Stomach smooth muscle (tissue), 2 donors: ENCODE measurements around the gene SSR3.
"Not testable (repeated sequence)": the region's sequence is repeated elsewhere in the genome, so short reads cannot be mapped to it uniquely, and the experiment has no call there.

ENCODE experiments used
- H3K27ac ChIP-seq: one replicate; pipeline ENCODE4 v1.7.0; 2013; ENCODE audit warnings: mild to moderate bottlenecking, low read length, inconsistent platforms
- H3K27me3 ChIP-seq, 2 donors: one replicate each; pipeline ENCODE4 v1.7.0; 2013; ENCODE audit warnings: low read length in 2 of 2; ENCODE audit not compliant: insufficient read depth in 2 of 2, control insufficient read depth in 1 of 2
- H3K36me3 ChIP-seq, 2 donors: one replicate each; pipeline ENCODE4 v1.7.0; 2013; ENCODE audit warnings: low read length in 2 of 2; ENCODE audit not compliant: control insufficient read depth in 2 of 2, insufficient read depth in 2 of 2
- H3K4me1 ChIP-seq: one replicate; pipeline ENCODE4 v1.7.0; 2013; ENCODE audit warnings: low read length; ENCODE audit not compliant: control insufficient read depth, insufficient read depth
- H3K4me3 ChIP-seq, 2 donors: one replicate each; pipeline ENCODE4 v1.7.0; 2013; ENCODE audit warnings: low read length in 2 of 2
- H3K9ac ChIP-seq, 2 donors: one replicate each; pipeline ENCODE4 v1.7.0; 2013; ENCODE audit warnings: low read length in 2 of 2, mild to moderate bottlenecking in 1 of 2
- H3K9me3 ChIP-seq, 2 donors: one replicate each; pipeline ENCODE4 v1.7.0; 2013; ENCODE audit warnings: low read length in 2 of 2; ENCODE audit not compliant: control insufficient read depth in 2 of 2
- donor health status: healthy.
- donor health status: Pancreatic carcinoma.

SSR3 gene

DNA sequence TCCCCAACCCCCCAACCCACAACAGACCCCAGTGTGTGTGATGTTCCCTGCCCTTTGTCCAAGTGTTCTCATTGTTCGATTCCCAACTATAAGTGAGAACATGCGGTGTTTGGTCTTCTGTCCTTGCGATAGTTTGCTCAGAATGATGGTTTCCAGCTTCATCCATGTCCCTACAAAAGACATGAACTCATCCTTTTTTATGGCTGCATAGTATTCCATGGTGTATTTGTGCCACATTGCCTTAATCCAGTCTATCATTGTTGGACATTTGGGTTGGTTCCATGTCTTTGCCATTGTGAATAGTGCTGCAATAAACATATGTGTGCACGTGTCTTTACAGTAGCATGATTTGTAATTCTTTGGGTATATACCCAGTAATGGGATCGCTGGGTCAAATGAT is 34.9 kb upstream of the SSR3 start:
- H3K9me3 ChIP-seq, H3K36me3 ChIP-seq, H3K27ac ChIP-seq, H3K4me3 ChIP-seq, H3K9ac ChIP-seq, H3K4me1 ChIP-seq, H3K27me3 ChIP-seq: not testable (repeated sequence)

- no peaks in the 10 kb centered on the region for H3K27me3 ChIP-seq
- H3K4me3 ChIP-seq, result no peak overlapping the region
- no peaks in the 10 kb centered on the region for H3K36me3 ChIP-seq
- no peaks in the 10 kb centered on the region for H3K4me1 ChIP-seq
- no peak overlapping the region for H3K27ac ChIP-seq
- H3K9me3 ChIP-seq, result no peaks in the 10 kb centered on the region
- H3K9ac ChIP-seq, result no peak overlapping the region
Observed at GRCh38 chr3:156587760-156588069, 32.8 kb upstream of the SSR3 start.

- Histone ChIP-seq H3K27ac (no peak overlapping the region), H3K4me1 (no peaks in the 10 kb centered on the region), H3K9me3 (no peaks in the 10 kb centered on the region), H3K27me3 (no peaks in the 10 kb centered on the region), H3K36me3 (no peaks in the 10 kb centered on the region), H3K4me3 (no peak overlapping the region), H3K9ac (no peak overlapping the region)
Observed at GRCh38 chr3:156586905-156587759, 32.2 kb upstream of the SSR3 start.

GRCh38 chr3:156583469-156583868 is 28.6 kb upstream of the SSR3 start:
- Histone ChIP-seq H3K9me3 (no peaks in the 10 kb centered on the region), H3K27ac (no peak overlapping the region), H3K36me3 (no peaks in the 10 kb centered on the region), H3K4me3 (no peak overlapping the region), H3K4me1 (no peaks in the 10 kb centered on the region), H3K27me3 (no peaks in the 10 kb centered on the region), H3K9ac (no peak overlapping the region)

DNA sequence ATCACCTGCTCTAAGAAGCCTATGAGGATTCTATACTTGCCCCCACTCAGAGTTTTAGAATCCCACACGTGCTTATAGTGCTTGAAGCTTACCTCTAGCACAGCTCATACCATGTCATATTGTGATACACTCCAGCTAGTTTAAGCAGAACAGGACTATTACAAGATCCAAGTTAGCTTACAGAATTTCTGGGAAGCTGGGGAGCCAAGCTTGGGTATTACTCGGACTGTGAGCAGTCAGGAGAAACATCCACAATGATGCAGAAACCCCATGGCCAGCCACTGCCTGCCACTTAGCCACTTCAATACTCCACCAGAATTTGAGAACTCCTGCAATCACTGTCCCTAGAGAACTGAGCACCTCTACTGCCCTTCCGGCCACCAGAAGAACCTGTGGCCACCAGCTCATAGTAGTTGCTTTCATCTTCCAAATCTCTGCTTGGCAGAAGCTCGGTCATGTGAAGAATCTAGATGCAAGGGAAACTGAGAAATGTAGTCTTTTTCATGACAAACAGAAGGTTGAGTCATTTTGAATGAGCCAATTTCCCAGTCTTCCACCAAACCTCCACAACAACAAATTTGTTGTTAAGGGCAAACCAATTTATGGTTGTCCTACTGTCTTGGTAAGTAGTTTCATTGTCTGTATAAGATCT is 27.7 kb upstream of the SSR3 start:
- Histone ChIP-seq H3K27ac (no peak overlapping the region), H3K36me3 (no peaks in the 10 kb centered on the region), H3K9me3 (no peaks in the 10 kb centered on the region), H3K4me1 (no peaks in the 10 kb centered on the region), H3K4me3 (no peak overlapping the region), H3K27me3 (no peaks in the 10 kb centered on the region), H3K9ac (no peak overlapping the region)

- H3K4me1 ChIP-seq, result no peaks in the 10 kb centered on the region
- no peaks in the 10 kb centered on the region for H3K9me3 ChIP-seq
- H3K4me3 ChIP-seq, result no peak overlapping the region
- H3K36me3 ChIP-seq, result no peaks in the 10 kb centered on the region
- H3K9ac ChIP-seq, result no peak overlapping the region
- H3K27ac ChIP-seq, result no peak overlapping the region
- H3K27me3 ChIP-seq, result no peaks in the 10 kb centered on the region
Observed at GRCh38 chr3:156581954-156582353, 27.0 kb upstream of the SSR3 start.

GRCh38 chr3:156581033-156581432 is 26.1 kb upstream of the SSR3 start:
- H3K36me3 ChIP-seq, result no peaks in the 10 kb centered on the region
- no peaks in the 10 kb centered on the region for H3K9me3 ChIP-seq
- no peak overlapping the region for H3K9ac ChIP-seq
- H3K4me3 ChIP-seq, result no peak overlapping the region
- no peaks in the 10 kb centered on the region for H3K4me1 ChIP-seq
- no peaks in the 10 kb centered on the region for H3K27me3 ChIP-seq
- H3K27ac ChIP-seq, result no peak overlapping the region

DNA sequence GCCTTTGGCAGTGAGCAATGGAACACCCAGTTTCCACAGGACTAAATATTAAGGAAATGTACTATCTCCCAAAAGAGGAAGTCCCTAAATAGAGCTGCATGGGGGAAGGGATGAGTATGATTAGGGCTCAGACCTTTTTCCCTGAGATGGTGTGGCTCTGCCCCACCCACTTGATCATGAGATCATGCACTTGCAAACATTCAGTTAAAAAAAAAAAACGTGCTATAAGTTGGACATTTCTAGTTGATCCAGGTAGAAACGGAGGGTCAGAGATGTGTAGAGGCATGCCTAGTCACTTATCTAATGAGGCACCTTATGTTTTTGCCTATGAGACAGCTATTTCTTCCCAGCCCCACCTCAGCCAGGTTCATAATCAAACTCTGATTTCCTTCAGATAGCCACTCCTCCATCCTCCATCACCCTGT is 24.5 kb upstream of the SSR3 start:
- Histone ChIP-seq H3K27ac (no peak overlapping the region), H3K9ac (no peak overlapping the region), H3K9me3 (no peaks in the 10 kb centered on the region), H3K4me3 (no peak overlapping the region), H3K27me3 (no peaks in the 10 kb centered on the region), H3K4me1 (no peaks in the 10 kb centered on the region), H3K36me3 (no peaks in the 10 kb centered on the region)

DNA sequence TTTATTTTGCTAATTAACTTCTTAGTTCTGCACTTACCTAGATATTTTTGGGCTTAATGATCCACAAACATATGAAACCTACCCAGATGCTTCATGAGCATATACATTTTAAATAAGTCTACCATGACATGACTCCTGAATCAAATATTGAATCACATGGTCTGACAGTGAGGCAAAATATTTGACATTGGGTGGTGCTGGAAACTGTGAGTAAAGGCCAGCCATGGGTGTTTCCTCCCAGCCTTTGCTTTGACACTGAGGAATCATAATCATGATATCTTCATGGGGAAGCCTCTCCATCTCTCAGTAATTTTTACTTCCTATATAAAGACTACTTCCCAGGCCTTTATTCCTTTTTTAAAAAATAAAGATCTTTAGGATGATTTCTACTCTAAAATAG is 22.8 kb upstream of the SSR3 start:
- H3K4me1 ChIP-seq, result no peaks in the 10 kb centered on the region
- H3K9me3 ChIP-seq, result no peaks in the 10 kb centered on the region
- no peak overlapping the region for H3K9ac ChIP-seq
- H3K27me3 ChIP-seq, result no peaks in the 10 kb centered on the region
- no peak overlapping the region for H3K4me3 ChIP-seq
- no peaks in the 10 kb centered on the region for H3K36me3 ChIP-seq
- H3K27ac ChIP-seq, result no peak overlapping the region

- Histone ChIP-seq H3K4me1 (no peaks in the 10 kb centered on the region), H3K27ac (no peak overlapping the region), H3K36me3 (no peaks in the 10 kb centered on the region)
Observed at GRCh38 chr3:156576651-156577348, 21.9 kb upstream of the SSR3 start.

DNA sequence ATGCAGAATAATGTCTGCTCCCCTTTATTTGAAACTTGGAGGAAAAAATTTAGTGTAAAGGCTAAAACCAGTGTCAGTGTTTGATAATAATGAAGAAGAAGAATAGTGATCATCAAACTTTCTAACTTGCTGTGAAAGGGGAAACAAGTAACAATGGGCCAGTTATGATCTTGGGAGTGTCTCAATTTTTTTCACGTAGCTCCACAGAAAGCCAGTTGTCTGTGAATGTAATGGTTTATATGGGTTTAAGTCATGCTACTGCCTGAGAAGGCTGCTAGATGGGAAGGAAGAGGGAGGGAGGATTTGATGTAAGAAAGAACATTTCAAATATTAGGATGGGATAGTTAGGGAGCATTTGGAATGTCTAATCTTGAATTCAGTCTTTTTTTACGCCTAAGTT is 21.1 kb upstream of the SSR3 start:
- Histone ChIP-seq H3K9ac (no peak overlapping the region), H3K27me3 (no peaks in the 10 kb centered on the region), H3K4me3 (no peak overlapping the region), H3K36me3 (no peaks in the 10 kb centered on the region), H3K9me3 (no peaks in the 10 kb centered on the region), H3K4me1 (no peaks in the 10 kb centered on the region), H3K27ac (no peak overlapping the region)

More at GRCh38 chr3:156576651-156577348, 21.9 kb upstream of the SSR3 start:
- Histone ChIP-seq H3K9ac (no peak overlapping the region), H3K9me3 (no peaks in the 10 kb centered on the region), H3K27me3 (no peaks in the 10 kb centered on the region), H3K4me3 (no peak overlapping the region)
